OCI-LY7 (cell line): ENCODE data around the gene GIPC2. TPM values are rescaled to one million over a fixed set of nuclear protein-coding genes. Genes with fewer than 3 reads are reported as not detected.

ENCODE experiments used
- BruUV-seq: library from RNA; stranded (reverse); fragments of 400-500 nt; replicated peaks from 2 replicates; lab custom pipeline; 2021; lab: Mats Ljungman, UMichigan
- CTCF ChIA-PET: fragments of 300-600 bp; sonication (Branson Sonifier 250); formaldehyde crosslinking; loops from one replicate; lab custom pipeline; 2022; ENCODE audit warnings: antibody characterized with exemption; ENCODE audit not compliant: unreplicated experiment; lab: Charles Lee
- POLR2A ChIA-PET: fragments of 300-600 bp; sonication (Branson Sonifier 250); formaldehyde crosslinking; loops from one replicate; lab custom pipeline; 2022; ENCODE audit warnings: antibody characterized with exemption; lab: Charles Lee
- DNase-seq: peaks from one replicate; pipeline ENCODE4 v3.0.0-alpha.2; 2015; ENCODE audit warnings: low spot score
- H2AFZ ChIP-seq: fragments of 200-600 bp; sonication (generic), shearing (Covaris generic); 2 replicates; pipeline ENCODE4 v1.6.1; 2014; ENCODE audit warnings: mild to moderate bottlenecking, antibody characterized with exemption, low read length, moderate library complexity
- H3K27ac ChIP-seq: fragments of 200-600 bp; sonication (generic); 2 replicates; pipeline ENCODE4 v1.5.1; 2014; ENCODE audit warnings: mixed run types, low read depth, mild to moderate bottlenecking, moderate library complexity, low read length, inconsistent platforms; ENCODE audit not compliant: poor library complexity, severe bottlenecking
- H3K36me3 ChIP-seq: fragments of 200-600 bp; sonication (generic); 2 replicates; pipeline ENCODE4 v1.6.1; 2014; ENCODE audit warnings: mild to moderate bottlenecking, antibody characterized with exemption, low read length, moderate library complexity, mixed read lengths; ENCODE audit not compliant: insufficient read depth
- H3K4me1 ChIP-seq: fragments of 200-600 bp; sonication (generic); 2 replicates; pipeline ENCODE4 v1.5.1; 2014; ENCODE audit warnings: mild to moderate bottlenecking, low read length; ENCODE audit not compliant: insufficient read depth, poor library complexity, severe bottlenecking
- H3K4me2 ChIP-seq: fragments of 200-600 bp; sonication (generic); 2 replicates; pipeline ENCODE4 v1.6.1; 2014; ENCODE audit warnings: mild to moderate bottlenecking, low read length
- H3K4me3 ChIP-seq: fragments of 200-600 bp; sonication (generic); 2 replicates; pipeline ENCODE4 v1.5.1; 2014; ENCODE audit warnings: mild to moderate bottlenecking, low read depth, low read length; ENCODE audit not compliant: poor library complexity, severe bottlenecking
- H3K79me2 ChIP-seq: fragments of 200-600 bp; sonication (generic); 2 replicates; pipeline ENCODE4 v1.6.1; 2016; ENCODE audit warnings: low read depth, mild to moderate bottlenecking, low read length, moderate library complexity, mixed read lengths; ENCODE audit not compliant: insufficient read depth
- H3K9me2 ChIP-seq: fragments of 200-600 bp; sonication (generic); 2 replicates; pipeline ENCODE4 v1.6.1; 2016; ENCODE audit warnings: mild to moderate bottlenecking, low read length, mixed read lengths; ENCODE audit not compliant: insufficient read depth
- H3K9me3 ChIP-seq: fragments of 200-600 bp; sonication (generic); 2 replicates; pipeline ENCODE4 v1.6.1; 2014; ENCODE audit warnings: mild to moderate bottlenecking, mixed run types, low read length, mixed read lengths
- H4K20me1 ChIP-seq: fragments of 200-600 bp; sonication (generic); 2 replicates; pipeline ENCODE4 v1.6.1; 2014; ENCODE audit warnings: mild to moderate bottlenecking, antibody characterized with exemption, low read length, moderate library complexity, mixed read lengths; ENCODE audit not compliant: insufficient read depth
- EZH2phosphoT487 ChIP-seq: fragments of 200-600 bp; sonication (generic); IDR thresholded peaks from 2 replicates; pipeline ENCODE4 v1.6.1; 2018; ENCODE audit warnings: low read depth, borderline replicate concordance, mild to moderate bottlenecking, mixed run types, antibody characterized with exemption, low read length, moderate library complexity, mixed read lengths
- intact Hi-C: fragments of 100-400 bp; cut with micrococcal nuclease; formaldehyde crosslinking; loops from one replicate; pipeline ENCODE4 v1.10.0; 2022; ENCODE audit not compliant: unreplicated experiment
- small RNA-seq: library from RNA; depleted of rRNA; stranded (forward); fragments of <200 nt; gene quantifications from one replicate; pipeline ENCODE3, GENCODE V24; 2014
- total RNA-seq, 2 experiments: library from RNA; depleted of rRNA in 1 of 2; stranded (reverse); fragments of >200 nt in 1 of 2; shearing (Covaris generic) in 1 of 2; gene quantifications; 2 replicates each; pipeline ENCODE4 v1.2.3, GENCODE V29; 2014 to 2022
- TF ChIP-seq, protein P1 (sequence below): fragments of 200-600 bp; sonication (generic); conservative IDR thresholded peaks from 2 replicates; pipeline ENCODE4 v1.5.1; 2014; ENCODE audit warnings: mild to moderate bottlenecking, antibody characterized with exemption, low read length, moderate library complexity, mixed read lengths

The GIPC2 gene
- total RNA-seq, 2 experiments from 2014 or later = not detected

DNA sequence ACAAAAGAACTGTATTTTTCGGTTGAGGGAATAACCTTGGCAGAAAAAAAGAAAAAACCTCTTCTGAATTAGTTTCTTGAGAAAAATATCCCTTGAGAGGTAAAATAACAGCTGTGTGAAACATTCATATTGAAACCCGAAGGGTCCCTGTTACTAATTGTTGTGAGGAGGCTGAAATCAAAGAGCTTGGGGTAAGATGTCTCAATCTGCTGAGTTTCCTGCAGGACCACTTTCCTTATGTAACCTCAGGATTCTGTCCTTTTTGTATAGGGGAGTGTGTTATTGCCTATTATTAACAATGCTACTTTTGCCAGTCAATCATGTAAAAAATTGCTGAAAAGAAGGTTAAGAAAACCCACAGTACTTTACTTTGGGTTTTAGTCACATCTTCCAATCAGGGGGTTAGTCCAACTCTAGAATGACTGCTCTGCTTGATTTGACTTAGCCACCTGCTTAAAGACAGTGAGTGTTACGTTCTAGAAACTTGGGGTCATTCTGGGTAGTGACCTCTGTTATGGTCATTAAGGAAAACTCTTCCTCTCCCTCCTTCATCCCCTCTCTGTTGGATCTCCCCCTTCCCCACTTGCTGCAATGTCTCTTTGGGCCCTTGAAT, 138.8 kb downstream of the GIPC2 start:
- Histone ChIP-seq H3K9me3 (no peaks in the 10 kb centered on the region), H3K36me3 (no peaks in the 10 kb centered on the region), H3K79me2 (no peaks in the 10 kb centered on the region), H3K4me2 (no peak overlapping the region), H3K4me3 (no peak overlapping the region), H3K4me1 (no peaks in the 10 kb centered on the region), H3K9me2 (no peaks in the 10 kb centered on the region), H2AFZ (no peak overlapping the region), H4K20me1 (no peaks in the 10 kb centered on the region), H3K27ac (no peak overlapping the region)
- no peak for DNase-seq
- TF ChIP-seq EZH2phosphoT487 = no peak
- TF ChIP-seq, protein P1, sequence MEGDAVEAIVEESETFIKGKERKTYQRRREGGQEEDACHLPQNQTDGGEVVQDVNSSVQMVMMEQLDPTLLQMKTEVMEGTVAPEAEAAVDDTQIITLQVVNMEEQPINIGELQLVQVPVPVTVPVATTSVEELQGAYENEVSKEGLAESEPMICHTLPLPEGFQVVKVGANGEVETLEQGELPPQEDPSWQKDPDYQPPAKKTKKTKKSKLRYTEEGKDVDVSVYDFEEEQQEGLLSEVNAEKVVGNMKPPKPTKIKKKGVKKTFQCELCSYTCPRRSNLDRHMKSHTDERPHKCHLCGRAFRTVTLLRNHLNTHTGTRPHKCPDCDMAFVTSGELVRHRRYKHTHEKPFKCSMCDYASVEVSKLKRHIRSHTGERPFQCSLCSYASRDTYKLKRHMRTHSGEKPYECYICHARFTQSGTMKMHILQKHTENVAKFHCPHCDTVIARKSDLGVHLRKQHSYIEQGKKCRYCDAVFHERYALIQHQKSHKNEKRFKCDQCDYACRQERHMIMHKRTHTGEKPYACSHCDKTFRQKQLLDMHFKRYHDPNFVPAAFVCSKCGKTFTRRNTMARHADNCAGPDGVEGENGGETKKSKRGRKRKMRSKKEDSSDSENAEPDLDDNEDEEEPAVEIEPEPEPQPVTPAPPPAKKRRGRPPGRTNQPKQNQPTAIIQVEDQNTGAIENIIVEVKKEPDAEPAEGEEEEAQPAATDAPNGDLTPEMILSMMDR = no peak
- intact Hi-C loops = no loop called here
- no TSS peak for BruUV-seq
- CTCF ChIA-PET = no interaction called here
- POLR2A ChIA-PET = no interaction called here

Small RNA genes lying within 50 kb of the gene (small RNA-seq; reads per million reads assigned to genes)
- gene AC103591.3 (0.42 reads per million), gene RNA5SP22 (0.26 reads per million), gene RNU6-1102P (not detected)

Other genes with a start within 250 kb of the GIPC2 start
- gene NEXN, start 157.3 kb upstream of the GIPC2 start, total RNA-seq (2014; rRNA removed; shearing (Covaris generic)) = not detected in 2 replicates
- gene NEXN, start 157.3 kb upstream of the GIPC2 start, total RNA-seq (2022) = 0.28 TPM in 1 of 2 replicates, not detected in the other
- gene FUBP1, start 66.9 kb upstream of the GIPC2 start, total RNA-seq (2014; rRNA removed; shearing (Covaris generic)) = 234 and 256 TPM in 2 replicates
- 301 and 325 TPM in 2 replicates for gene FUBP1, start 66.9 kb upstream of the GIPC2 start, total RNA-seq (2022)
- 9.0 and 12.6 TPM in 2 replicates for gene DNAJB4, start 41.0 kb upstream of the GIPC2 start, total RNA-seq (2014; rRNA removed; shearing (Covaris generic))
- gene DNAJB4, start 41.0 kb upstream of the GIPC2 start, total RNA-seq (2022) = 14.9 and 15.8 TPM in 2 replicates